Endothelial cell of umbilical vein (primary cell): Measurements from ENCODE around the gene ZNF672.

ENCODE experiments used
- CTCF ChIP-seq, 2 donors: IDR thresholded peaks; 1 replicate in 1 of 2; 2 replicates in 1 of 2; pipeline ENCODE4 v1.5.1; 2011; ENCODE audit warnings: low read length in 2 of 2, mild to moderate bottlenecking in 2 of 2, moderate library complexity in 2 of 2, control low read depth in 1 of 2, inconsistent platforms in 1 of 2, low read depth in 1 of 2; ENCODE audit not compliant: insufficient read depth in 1 of 2; ENCODE audit errors: extremely low read depth in 1 of 2
- POLR2A ChIP-seq: IDR thresholded peaks from 2 replicates; pipeline ENCODE4 v1.6.1; 2012; ENCODE audit warnings: low read depth, mild to moderate bottlenecking, control low read depth, low read length

- TF ChIP-seq CTCF (IDR thresholded peaks at IDR 0.05; ENCODE audit: extremely low read depth in 1 of 2, insufficient read depth in 1 of 2, low read depth in 1 of 2, low read length in 2 of 2) = no peak
- TF ChIP-seq POLR2A = no peak
These were observed 36.0 kb downstream of the ZNF672 start for GRCh38 chr1:248873993-248874533.
